ENCODE results near the gene ADAMTS7.

The ADAMTS7 gene

DNA sequence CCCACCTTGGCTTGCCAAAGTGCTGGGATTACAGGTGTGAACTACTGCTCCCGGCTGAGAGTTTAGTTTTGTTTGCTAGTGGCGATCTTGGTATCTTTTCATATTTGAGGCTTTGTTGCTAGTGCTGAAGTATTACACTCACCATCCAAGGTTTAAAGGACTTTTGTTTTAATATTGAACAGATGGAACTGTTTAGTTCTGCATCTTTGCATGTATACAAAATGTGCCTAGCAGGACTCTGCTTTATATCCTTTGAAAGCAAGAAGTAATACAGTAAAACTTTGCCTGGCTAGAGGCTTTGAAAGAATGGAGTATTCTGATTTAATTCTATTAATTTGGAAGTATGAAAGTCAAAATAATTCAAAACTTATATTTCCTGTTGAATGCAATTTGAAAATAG lies 92.4 kb downstream of the ADAMTS7 start:
- no peak for DNase-seq (ENCODE audit: extremely low read depth, insufficient read length)
- Histone ChIP-seq H3K4me3 (replicated peaks; ENCODE audit: low read depth, low read length) (no peak overlapping the region), H3K36me3 (ENCODE audit: control insufficient read depth, insufficient read depth, low read length) (no peaks in the 10 kb centered on the region), H3K27me3 (replicated peaks; ENCODE audit: control insufficient read depth, insufficient read depth, low read length) (no peaks in the 10 kb centered on the region)
- no peak for TF ChIP-seq CTCF (IDR thresholded peaks at IDR 0.05; ENCODE audit: insufficient read depth, low read length, poor library complexity, severe bottlenecking)

DNA sequence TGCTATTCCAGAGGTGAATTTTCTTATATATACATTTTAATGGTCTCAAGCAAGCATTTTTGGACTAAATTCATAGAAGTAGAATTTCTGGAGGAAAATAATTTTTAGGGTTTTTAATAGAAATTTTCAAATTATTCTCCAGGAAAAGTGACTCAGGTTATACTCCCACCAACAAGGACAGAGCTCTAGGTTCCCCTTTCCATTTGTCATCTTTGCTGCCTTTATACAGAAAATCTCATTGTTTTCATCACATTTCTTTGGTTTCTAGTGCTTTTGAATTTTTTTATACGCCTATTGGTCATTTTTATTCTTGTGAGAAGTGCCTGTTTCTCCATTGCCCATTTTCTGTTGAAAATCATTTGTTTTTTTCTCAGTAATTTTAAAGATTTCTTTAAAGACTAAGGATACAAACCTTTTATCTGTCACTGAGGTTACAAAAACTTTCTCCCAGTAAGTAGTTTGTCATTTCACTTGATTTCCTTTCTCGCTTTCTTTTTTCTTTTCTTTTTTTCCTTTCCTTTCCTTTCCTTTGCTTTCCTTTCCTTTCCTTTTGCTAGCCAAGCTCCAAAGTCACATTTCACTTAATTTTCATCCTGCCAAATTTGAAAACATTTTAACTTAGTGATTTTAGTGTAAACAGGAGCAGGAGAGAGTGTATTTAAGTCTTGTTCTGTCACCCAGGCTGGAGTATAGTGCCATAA lies 93.2 kb downstream of the ADAMTS7 start:
- no peaks in the 10 kb centered on the region for H3K36me3 ChIP-seq (ENCODE audit: control insufficient read depth, insufficient read depth, low read length)
- DNase-seq (ENCODE audit: extremely low read depth, insufficient read length): no peak
- H3K4me3 ChIP-seq (replicated peaks; ENCODE audit: low read depth, low read length): no peak overlapping the region
- H3K27me3 ChIP-seq (replicated peaks; ENCODE audit: control insufficient read depth, insufficient read depth, low read length): no peaks in the 10 kb centered on the region
- no peak for TF ChIP-seq CTCF (IDR thresholded peaks at IDR 0.05; ENCODE audit: insufficient read depth, low read length, poor library complexity, severe bottlenecking)

DNA sequence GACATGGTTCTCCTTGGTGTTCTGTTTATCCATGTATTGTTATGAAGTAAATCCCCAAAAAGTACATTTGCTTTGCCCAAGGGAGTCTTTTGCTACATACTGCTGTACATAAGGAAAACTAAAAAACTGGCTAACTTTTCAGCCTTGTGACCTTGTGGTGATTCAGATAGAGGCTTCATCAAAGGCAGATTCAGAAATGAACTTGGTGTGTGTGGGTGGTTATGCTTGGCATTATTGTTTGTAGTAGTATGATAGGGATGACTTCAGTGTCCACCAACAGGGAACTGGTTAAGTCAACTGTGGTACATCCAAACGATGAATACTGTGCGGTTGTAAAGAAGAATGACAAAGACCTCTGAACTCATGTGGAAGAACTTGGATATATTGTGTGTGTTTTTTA lies 94.6 kb downstream of the ADAMTS7 start:
- DNase-seq (ENCODE audit: extremely low read depth, insufficient read length): no peak
- H3K27me3 ChIP-seq (replicated peaks; ENCODE audit: control insufficient read depth, insufficient read depth, low read length): no peaks in the 10 kb centered on the region
- no peak for TF ChIP-seq CTCF (IDR thresholded peaks at IDR 0.05; ENCODE audit: insufficient read depth, low read length, poor library complexity, severe bottlenecking)
- no peak overlapping the region for H3K4me3 ChIP-seq (replicated peaks; ENCODE audit: low read depth, low read length)
- H3K36me3 ChIP-seq (ENCODE audit: control insufficient read depth, insufficient read depth, low read length): no peaks in the 10 kb centered on the region

DNA sequence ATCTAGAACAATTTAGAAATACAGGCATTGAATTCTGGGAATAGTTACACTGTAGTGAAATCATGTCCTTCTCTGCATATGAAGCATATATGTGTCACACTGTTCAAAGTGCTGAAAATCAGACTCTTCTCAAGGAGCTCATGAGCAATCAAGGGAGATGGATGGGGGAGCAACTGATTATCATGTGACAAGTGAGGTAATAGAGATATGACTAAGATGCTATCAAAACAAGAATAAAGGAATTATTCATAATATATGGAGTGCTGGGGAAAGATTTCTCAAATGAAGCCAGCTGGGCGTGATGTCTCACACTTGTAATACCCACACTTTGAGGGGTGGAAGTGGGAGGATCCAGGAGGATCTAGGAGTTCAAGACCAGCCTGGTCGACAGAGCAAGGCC lies 95.3 kb downstream of the ADAMTS7 start:
- H3K36me3 ChIP-seq (ENCODE audit: control insufficient read depth, insufficient read depth, low read length): no peaks in the 10 kb centered on the region
- no peak for TF ChIP-seq CTCF (IDR thresholded peaks at IDR 0.05; ENCODE audit: insufficient read depth, low read length, poor library complexity, severe bottlenecking)
- no peak for DNase-seq (ENCODE audit: extremely low read depth, insufficient read length)
- no peaks in the 10 kb centered on the region for H3K27me3 ChIP-seq (replicated peaks; ENCODE audit: control insufficient read depth, insufficient read depth, low read length)
- H3K4me3 ChIP-seq (replicated peaks; ENCODE audit: low read depth, low read length): no peak overlapping the region

DNA sequence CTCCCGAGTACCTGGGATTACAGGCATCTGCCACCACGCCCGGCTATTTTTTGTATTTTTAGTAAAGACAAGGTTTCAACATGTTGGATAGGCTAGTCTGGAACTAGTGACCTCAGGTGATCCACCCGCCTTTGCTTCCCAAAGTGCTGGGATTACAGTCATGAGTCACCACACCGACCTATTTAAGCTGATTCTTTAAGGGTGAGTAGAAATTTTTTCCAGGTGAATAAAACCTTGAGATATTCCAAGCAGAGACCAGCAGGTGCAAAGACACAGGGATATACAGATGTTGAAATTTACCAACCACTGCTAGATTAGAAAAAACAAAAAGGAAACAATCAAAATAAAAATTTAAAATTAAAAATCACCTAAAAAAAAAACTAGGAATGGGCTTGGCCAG lies 95.8 kb downstream of the ADAMTS7 start:
- Histone ChIP-seq H3K4me3 (replicated peaks; ENCODE audit: low read depth, low read length) (no peak overlapping the region), H3K27me3 (replicated peaks; ENCODE audit: control insufficient read depth, insufficient read depth, low read length) (no peaks in the 10 kb centered on the region), H3K36me3 (ENCODE audit: control insufficient read depth, insufficient read depth, low read length) (no peaks in the 10 kb centered on the region)
- no peak for DNase-seq (ENCODE audit: extremely low read depth, insufficient read length)
- TF ChIP-seq CTCF (IDR thresholded peaks at IDR 0.05; ENCODE audit: insufficient read depth, low read length, poor library complexity, severe bottlenecking): no peak

DNA sequence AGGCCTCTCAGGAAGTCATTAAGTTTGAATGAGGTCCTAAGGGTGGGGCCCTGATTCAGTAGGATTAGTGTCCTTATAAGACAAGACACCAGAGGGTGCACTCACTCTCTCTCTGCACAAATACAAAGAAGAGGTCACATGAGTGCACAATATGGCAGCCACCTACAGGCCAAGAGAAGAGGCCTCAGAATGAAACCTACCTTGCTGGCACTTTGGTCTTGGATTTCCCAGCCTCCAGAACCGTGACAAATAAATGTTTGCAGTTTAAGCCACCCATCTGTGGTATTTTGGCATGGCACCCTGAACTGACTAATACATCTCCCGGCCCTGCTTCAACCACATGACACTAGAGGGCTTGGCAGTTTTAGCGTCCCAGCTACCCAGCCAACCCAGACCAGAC lies 96.4 kb downstream of the ADAMTS7 start:
- H3K27me3 ChIP-seq (replicated peaks; ENCODE audit: control insufficient read depth, insufficient read depth, low read length): no peaks in the 10 kb centered on the region
- DNase-seq (ENCODE audit: extremely low read depth, insufficient read length): no peak

More for the DNA sequence above, 96.4 kb downstream of the ADAMTS7 start:
- no peak for TF ChIP-seq CTCF (IDR thresholded peaks at IDR 0.05; ENCODE audit: insufficient read depth, low read length, poor library complexity, severe bottlenecking)
- Histone ChIP-seq H3K36me3 (ENCODE audit: control insufficient read depth, insufficient read depth, low read length) (no peaks in the 10 kb centered on the region), H3K4me3 (replicated peaks; ENCODE audit: low read depth, low read length) (no peak overlapping the region)

All from GM06990 (cell line).